Activated CD4-positive, alpha-beta T cell treated with anti-CD3 and anti-CD28 coated beads, Interleukin-10, Interleukin-2, amounts not matched to agents 100 ng/mL and 50 ng/mL, durations not matched to agents 16 hours and 8 hours (primary cell): ENCODE results near the gene TOP1.
"Not testable (repeated sequence)": the region's sequence is repeated elsewhere in the genome, so short reads cannot be mapped to it uniquely, and the experiment has no call there.

Source experiments
- DNase-seq: peaks from one replicate; pipeline ENCODE4 v3.0.0-alpha.2; 2020

TOP1 gene

GRCh38 chr20:41028359-41029149 lies at the start of gene TOP1:
TSS of gene TOP1 (plus strand) at chr20:41028822. CDS start at chr20:41029068, 246 bp downstream.
- DNase-seq = peak; percentile 100

GRCh38 chr20:40979247-40979646 lies 49.4 kb upstream of the TOP1 start:
- DNase-seq = no peak

GRCh38 chr20:40980106-40980827 lies 48.4 kb upstream of the TOP1 start:
- DNase-seq = no peak

GRCh38 chr20:40980828-40981310 lies 47.8 kb upstream of the TOP1 start:
- no peak for DNase-seq

GRCh38 chr20:40982415-40983145 lies 46.0 kb upstream of the TOP1 start:
- no peak for DNase-seq

- no peak for DNase-seq
These were observed 44.7 kb upstream of the TOP1 start for GRCh38 chr20:40983898-40984297.

GRCh38 chr20:40984496-40984895 lies 44.1 kb upstream of the TOP1 start:
- no peak for DNase-seq

- DNase-seq = peak; percentile 40
These were observed 41.8 kb upstream of the TOP1 start for GRCh38 chr20:40986774-40987173.

- peak; percentile 82 for DNase-seq
These were observed 38.0 kb upstream of the TOP1 start for GRCh38 chr20:40990542-40991120.

- no peak for DNase-seq
These were observed 37.3 kb upstream of the TOP1 start for GRCh38 chr20:40991181-40991889.

- no peak for DNase-seq
These were observed 36.1 kb upstream of the TOP1 start for GRCh38 chr20:40992349-40993113.

- DNase-seq = no peak
These were observed 34.7 kb upstream of the TOP1 start for GRCh38 chr20:40993794-40994540.

GRCh38 chr20:40996326-40996725 lies 32.3 kb upstream of the TOP1 start:
- no peak for DNase-seq

- DNase-seq = no peak
These were observed 31.5 kb upstream of the TOP1 start for GRCh38 chr20:40997116-40997515.

- no peak for DNase-seq
These were observed 28.8 kb upstream of the TOP1 start for GRCh38 chr20:40999841-41000240.

- no peak for DNase-seq
These were observed 28.0 kb upstream of the TOP1 start for GRCh38 chr20:41000628-41001027.

GRCh38 chr20:41001497-41001896 lies 27.1 kb upstream of the TOP1 start:
- no peak for DNase-seq

- no peak for DNase-seq
These were observed 25.8 kb upstream of the TOP1 start for GRCh38 chr20:41002842-41003142.

- DNase-seq = peak; percentile 91
These were observed 25.3 kb upstream of the TOP1 start for GRCh38 chr20:41003143-41003935.

- DNase-seq = not testable (repeated sequence)
These were observed 24.7 kb upstream of the TOP1 start for GRCh38 chr20:41003936-41004294.
